Measurements from ENCODE around the gene EFNA3.
A peak's percentile ranks its signal among the peaks of the same experiment; 100 is the strongest.

Gene EFNA3

GRCh38 chr1:155136748-155137147 lies 58.1 kb downstream of the EFNA3 start:
- peak; percentile 10 for DNase-seq
